ENCODE measurements around the gene N4BP2L1. TPM values are rescaled to one million over a fixed set of nuclear protein-coding genes. Genes with fewer than 3 reads are reported as not detected.

The N4BP2L1 gene
- total RNA-seq, 2 donors from 2014 or later: 20.6 to 62.0 TPM

Other genes with a start within 250 kb of the N4BP2L1 start
- gene ZAR1L, start 112.8 kb downstream of the N4BP2L1 start, total RNA-seq: under 1 TPM in 1 of 2 donors, not detected in 1; 0.19 TPM
- 10 to 100 TPM; 27.7 to 28.5 TPM for gene BRCA2, start 112.6 kb downstream of the N4BP2L1 start, total RNA-seq
- 100 to 1,000 TPM in 1 of 2 donors, 10 to 100 TPM in 1; 97.0 to 126 TPM for gene N4BP2L2, start 110.7 kb upstream of the N4BP2L1 start, total RNA-seq
- gene PDS5B, start 158.3 kb upstream of the N4BP2L1 start, total RNA-seq: 10 to 100 TPM; 55.6 to 62.2 TPM

Measured in activated T-helper 17 cell treated with anti-CD3 and anti-CD28 coated beads, Interleukin-2, amount 50 U/mL, for 72 hours (primary cell).